A549 (cell line): ENCODE data around the gene YPEL4.

Experiments
- GATA3 ChIP-seq: IDR thresholded peaks from 2 replicates; pipeline ENCODE4 v1.6.1; 2012; ENCODE audit warnings: borderline replicate concordance
- NR3C1 ChIP-seq: fragments of >200 bp; sonication (Bioruptor Twin); formaldehyde crosslinking; IDR thresholded peaks from 3 replicates; pipeline ENCODE4 v1.6.1; 2017
- POLR2A ChIP-seq: IDR thresholded peaks from 2 replicates; pipeline ENCODE4 v1.6.1; 2012; ENCODE audit warnings: mild to moderate bottlenecking, low read length
- RAD21 ChIP-seq, 2 experiments: fragments of >200 bp in 1 of 2; sonication (Bioruptor Twin) in 1 of 2; formaldehyde crosslinking in 1 of 2; IDR thresholded peaks in 1 of 2; conservative IDR thresholded peaks in 1 of 2; 2 replicates in 1 of 2; 3 replicates in 1 of 2; pipeline ENCODE4 v1.6.1; 2012 to 2018; ENCODE audit warnings: inconsistent platforms in 1 of 2
- SREBF2 ChIP-seq: fragments of 450-650 bp; IDR thresholded peaks from 2 replicates; pipeline ENCODE4 v1.6.1; 2014; ENCODE audit warnings: mild to moderate bottlenecking, moderate library complexity
- USF2 ChIP-seq: fragments of 450-650 bp; IDR thresholded peaks from 2 replicates; pipeline ENCODE4 v1.6.1; 2014; ENCODE audit warnings: antibody characterized with exemption
- TF ChIP-seq, protein P1 (sequence below): fragments of >200 bp; sonication (Bioruptor Twin); formaldehyde crosslinking; IDR thresholded peaks from 3 replicates; pipeline ENCODE4 v1.5.1; 2016

DNA sequence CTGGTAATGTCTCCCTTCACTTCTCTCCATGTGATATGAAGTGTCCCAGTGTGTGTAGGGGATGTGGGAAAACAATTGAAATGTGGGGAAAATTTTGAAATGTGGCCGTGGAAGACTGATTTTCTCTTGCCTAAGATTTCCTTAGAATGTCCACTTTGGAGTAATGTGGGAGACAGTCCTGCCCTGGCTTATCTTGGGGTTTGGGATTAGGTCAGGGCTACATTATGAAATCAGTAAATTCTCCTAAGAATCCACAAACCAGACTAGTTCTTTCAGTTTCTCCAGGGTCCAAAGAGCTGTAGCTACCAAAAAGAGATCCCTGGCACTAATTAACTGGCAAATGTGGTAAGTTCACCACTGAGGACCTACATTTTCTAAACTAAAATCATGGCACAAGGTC, 22.8 kb downstream of the YPEL4 start:
- TF ChIP-seq POLR2A, result no peak
- no peak for TF ChIP-seq NR3C1
- TF ChIP-seq, protein P1, sequence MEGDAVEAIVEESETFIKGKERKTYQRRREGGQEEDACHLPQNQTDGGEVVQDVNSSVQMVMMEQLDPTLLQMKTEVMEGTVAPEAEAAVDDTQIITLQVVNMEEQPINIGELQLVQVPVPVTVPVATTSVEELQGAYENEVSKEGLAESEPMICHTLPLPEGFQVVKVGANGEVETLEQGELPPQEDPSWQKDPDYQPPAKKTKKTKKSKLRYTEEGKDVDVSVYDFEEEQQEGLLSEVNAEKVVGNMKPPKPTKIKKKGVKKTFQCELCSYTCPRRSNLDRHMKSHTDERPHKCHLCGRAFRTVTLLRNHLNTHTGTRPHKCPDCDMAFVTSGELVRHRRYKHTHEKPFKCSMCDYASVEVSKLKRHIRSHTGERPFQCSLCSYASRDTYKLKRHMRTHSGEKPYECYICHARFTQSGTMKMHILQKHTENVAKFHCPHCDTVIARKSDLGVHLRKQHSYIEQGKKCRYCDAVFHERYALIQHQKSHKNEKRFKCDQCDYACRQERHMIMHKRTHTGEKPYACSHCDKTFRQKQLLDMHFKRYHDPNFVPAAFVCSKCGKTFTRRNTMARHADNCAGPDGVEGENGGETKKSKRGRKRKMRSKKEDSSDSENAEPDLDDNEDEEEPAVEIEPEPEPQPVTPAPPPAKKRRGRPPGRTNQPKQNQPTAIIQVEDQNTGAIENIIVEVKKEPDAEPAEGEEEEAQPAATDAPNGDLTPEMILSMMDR, result no peak
- no peak for TF ChIP-seq USF2
- TF ChIP-seq SREBF2, result no peak
- no peak for TF ChIP-seq RAD21 (conservative IDR thresholded peaks at IDR 0.05 in 1 of 2, IDR thresholded peaks at IDR 0.05 in 1 of 2)
- TF ChIP-seq GATA3, result no peak
